Activated CD4-positive, alpha-beta T cell treated with anti-CD3 and anti-CD28 coated beads, Interleukin-10, Interleukin-2, amounts not matched to agents 100 ng/mL and 50 ng/mL, durations not matched to agents 16 hours and 8 hours (primary cell): ENCODE data around the gene ANKRD27.
"Not testable (repeated sequence)": the region's sequence is repeated elsewhere in the genome, so short reads cannot be mapped to it uniquely, and the experiment has no call there.

Source experiments
- DNase-seq: peaks from one replicate; pipeline ENCODE4 v3.0.0-alpha.2; 2020

Gene ANKRD27

DNA sequence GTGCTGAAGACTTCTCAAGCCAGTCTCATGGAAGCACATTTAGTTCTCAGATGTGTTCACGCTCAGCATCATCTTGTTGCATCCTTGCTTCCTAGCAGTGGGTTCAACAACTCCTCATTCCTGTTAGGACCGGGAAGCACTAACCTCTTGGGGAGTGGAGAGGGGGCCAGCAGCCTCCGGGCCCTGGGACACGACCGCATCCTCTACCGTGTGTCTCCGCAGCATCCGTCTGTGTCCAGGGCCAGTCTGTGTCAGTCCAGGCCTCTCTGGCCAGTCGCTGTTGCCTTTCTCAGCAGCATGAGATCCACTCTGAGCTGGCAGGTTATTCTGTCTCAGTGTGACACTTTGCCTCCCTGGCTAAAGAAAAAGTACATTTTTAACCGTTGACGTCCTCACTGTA is 77.0 kb downstream of the ANKRD27 start:
- no peak for DNase-seq

DNA sequence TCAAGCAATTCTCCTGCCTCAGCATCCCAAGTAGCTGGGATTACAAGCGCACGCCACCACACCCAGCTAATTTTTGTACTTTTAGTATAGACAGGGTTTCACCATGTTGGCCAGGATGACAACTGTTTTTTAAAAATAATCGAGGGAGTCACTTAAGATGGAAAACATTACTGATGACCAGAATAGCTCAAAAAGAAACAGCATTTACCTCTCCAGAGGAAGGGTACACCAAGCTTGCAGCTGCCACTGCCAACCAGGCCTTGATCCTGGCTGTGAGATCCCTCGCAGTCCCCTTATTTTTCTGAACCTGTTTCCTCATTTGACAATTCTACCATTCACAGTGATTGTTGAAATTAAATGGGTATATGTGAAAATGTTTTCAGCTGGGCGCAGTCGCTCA is 79.5 kb downstream of the ANKRD27 start:
- DNase-seq, result no peak

DNA sequence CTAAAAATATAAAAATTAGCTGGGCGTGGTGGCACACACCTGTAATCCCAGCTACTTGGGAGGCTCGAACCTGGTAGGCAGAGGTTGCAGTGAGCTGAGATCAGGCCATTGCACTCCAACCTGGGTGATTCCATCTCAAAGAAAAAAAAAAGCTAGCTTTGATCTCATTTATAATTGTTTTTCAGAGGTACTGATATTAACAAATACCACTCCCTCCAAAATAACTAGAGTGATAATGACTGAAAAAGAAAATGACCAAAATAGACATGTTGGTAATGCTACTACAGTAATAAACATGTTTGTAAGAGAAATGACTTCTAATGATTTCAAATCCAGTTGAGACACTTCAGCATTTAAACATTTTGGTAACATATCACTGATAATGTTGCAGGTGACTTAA is 81.0 kb downstream of the ANKRD27 start:
- no peak for DNase-seq

GRCh38 chr19:32587747-32588504 is 87.1 kb downstream of the ANKRD27 start:
- not testable (repeated sequence) for DNase-seq

GRCh38 chr19:32581705-32582179 is 93.2 kb downstream of the ANKRD27 start:
- peak; percentile 21 for DNase-seq

DNA sequence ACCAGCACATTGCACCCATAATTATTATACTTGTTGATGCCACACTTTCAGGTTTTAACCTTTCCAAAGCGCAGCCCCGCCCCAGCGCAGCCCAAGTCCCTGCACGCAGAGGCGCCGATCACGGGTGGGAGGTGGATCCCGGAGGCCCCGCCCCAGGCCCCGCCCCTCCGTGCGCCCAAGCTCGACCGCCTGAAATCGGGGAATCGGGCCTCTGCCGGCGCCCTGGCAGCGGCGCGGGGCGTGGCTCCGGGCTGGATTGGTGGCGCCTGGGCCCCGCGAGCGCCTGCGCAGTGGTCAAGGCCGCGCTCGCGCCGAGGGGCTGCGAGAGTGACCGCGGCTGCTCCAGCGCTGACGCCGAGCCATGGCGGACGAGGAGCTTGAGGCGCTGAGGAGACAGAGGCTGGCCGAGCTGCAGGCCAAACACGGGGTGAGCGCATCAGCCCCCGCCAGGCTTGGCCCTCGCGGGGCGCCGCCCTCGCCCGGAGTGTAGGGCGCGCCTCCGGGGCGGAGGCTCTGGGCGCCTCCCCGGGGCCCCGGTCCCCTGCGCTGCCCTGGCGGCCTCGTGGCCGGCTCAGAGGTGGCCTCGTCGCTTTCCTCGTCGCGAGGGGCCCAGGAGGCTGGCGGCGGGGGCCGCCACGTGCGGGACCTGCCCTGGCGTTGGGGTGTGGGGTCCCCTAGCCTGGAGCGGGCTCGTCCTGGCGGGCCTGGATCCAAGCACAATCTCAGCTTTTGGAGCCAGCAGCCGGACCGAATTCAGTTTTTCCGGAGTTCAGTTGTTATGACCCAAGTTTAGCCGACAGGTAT is 93.9 kb downstream of the ANKRD27 start, which contains the start of gene PDCD5:
Gene PDCD5, plus strand, starts transcription at position 290 of the 804 bp plus-strand sequence. Its CDS starts 72 bp downstream, at position 362.
- peak; percentile 98 for DNase-seq

GRCh38 chr19:32580353-32580900 is 94.6 kb downstream of the ANKRD27 start:
- DNase-seq, result no peak

DNA sequence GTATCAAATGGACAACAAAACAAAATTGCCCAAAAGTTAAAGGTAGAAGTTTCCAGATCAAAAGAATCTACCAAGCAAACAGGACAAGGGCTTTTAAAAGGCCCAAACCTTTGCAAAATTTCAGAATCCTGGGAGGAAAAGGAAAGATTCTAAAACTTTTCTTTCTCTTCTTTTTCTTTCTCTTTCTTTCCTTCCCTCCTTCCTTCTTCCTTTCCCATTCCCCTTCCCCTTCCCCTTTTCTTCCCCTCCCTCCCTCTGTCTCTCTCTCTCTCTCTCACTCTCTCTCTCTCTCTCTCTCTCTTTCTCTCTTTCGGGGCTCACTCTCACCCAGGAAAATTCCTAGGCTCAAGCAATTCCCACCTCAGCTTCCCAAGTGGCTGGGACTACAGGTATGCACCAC is 98.2 kb downstream of the ANKRD27 start:
- DNase-seq, result no peak

- DNase-seq, result no peak
Observed at GRCh38 chr19:32573492-32573794, 101.5 kb downstream of the ANKRD27 start.

GRCh38 chr19:32572700-32573491 is 102.1 kb downstream of the ANKRD27 start:
- DNase-seq, result not testable (repeated sequence)

DNA sequence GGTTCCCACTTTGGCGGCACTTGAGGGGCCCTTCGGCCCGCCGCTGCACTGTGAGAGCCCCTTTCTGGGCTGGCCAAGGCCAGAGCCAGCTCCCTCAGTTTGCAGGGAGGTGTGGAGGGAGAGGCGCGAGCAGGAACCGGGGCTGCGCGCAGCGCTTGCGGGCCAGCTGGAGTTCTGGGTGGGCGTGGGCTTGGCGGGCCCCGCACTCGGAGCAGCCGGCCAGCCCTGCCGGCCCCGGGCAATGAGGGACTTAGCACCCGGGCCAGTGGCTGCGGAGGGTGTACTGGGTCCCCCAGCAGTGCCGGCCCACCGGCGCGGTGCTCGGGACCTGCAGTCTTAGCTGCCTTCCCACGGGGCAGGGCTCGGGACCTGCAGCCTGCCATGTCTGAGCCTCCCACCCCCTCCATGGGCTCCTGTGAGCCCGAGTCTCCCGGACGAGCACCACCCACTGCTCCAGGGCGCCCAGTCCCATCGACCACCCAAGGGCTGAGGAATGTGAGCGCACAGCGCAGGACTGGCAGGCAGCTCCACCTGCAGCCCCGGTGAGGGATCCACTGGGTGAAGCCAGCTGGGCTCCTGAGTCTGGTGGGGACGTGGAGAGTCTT is 103.4 kb downstream of the ANKRD27 start:
- not testable (repeated sequence) for DNase-seq

- peak; percentile 59 for DNase-seq
Observed at GRCh38 chr19:32570081-32570785, 104.7 kb downstream of the ANKRD27 start.

- no peak for DNase-seq
Observed at GRCh38 chr19:32567486-32567885, 107.5 kb downstream of the ANKRD27 start.

DNA sequence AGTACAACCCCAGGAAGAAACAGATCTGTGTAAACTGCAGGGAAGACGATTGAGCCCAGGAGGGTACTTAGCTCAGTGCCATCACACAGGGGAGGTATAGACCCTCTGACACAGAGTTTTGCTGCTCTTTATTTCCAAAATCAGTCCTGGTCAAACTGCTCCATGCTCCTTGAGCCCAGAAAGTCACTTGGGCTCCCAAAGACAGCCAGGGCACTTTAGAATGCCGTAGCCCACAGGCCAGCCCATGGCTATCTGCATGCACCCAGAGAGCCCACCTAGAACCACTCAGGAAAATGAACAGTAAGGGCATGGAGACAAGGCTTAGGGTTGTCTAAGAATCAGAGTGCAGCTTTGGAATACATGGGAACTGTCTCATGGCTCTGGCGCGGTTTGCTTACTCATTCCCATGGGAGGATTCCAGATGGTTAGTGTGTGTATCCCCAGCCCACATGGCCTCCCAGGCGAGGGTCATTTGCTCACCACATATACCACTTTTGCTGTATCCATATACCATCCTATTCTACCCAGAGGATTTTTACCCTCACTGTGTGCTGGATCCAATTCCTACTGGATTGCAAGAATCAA is 108.6 kb downstream of the ANKRD27 start:
- no peak for DNase-seq

- DNase-seq, result no peak
Observed at GRCh38 chr19:32563761-32564160, 111.2 kb downstream of the ANKRD27 start.

DNA sequence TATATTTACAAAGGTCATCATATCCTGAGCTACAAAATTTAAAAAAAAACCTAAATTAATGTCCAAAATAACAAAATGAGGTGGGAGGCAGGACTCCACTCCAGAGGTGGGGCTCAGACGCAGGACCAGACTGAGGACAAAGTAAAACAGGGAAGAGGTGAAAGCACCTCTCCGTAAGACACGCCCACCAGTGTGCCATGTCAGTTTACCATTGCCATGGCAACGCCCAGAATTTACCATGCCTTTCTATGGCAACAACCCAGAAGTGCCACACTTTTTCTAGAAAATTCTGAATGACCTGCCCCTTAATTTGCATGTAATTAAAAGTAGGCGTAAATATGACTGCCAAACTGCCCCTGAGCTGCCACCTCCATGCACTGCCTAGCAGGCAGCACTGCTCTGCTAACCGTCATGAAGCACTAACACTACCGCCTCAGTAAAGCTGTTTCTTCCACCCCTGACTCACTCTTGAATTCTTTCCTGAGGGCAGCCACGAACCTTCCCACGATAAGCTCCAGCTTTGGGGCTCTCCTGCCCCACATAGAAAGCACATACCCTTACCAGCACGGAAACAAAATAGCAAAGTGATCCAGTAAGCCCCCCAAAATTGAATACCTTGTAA is 116.3 kb downstream of the ANKRD27 start:
- no peak for DNase-seq

GRCh38 chr19:32555786-32556185 is 119.2 kb downstream of the ANKRD27 start:
- DNase-seq, result no peak

- no peak for DNase-seq
Observed at GRCh38 chr19:32550666-32551065, 124.3 kb downstream of the ANKRD27 start.
